IMR-90 (cell line): ENCODE data around the gene OR8J3. TPM values are rescaled to one million over a fixed set of nuclear protein-coding genes. Genes with fewer than 3 reads are reported as not detected.

ENCODE experiments used
- ATAC-seq: fragments of 200-7000 bp; cut with Tn5 transposase; 2 replicates; pipeline ENCODE4 v1.9.1; 2020; ENCODE audit warnings: low read depth, mild to moderate bottlenecking, moderate library complexity
- BruUV-seq: library from RNA; stranded (reverse); fragments of 400-500 nt; replicated peaks from 2 replicates; lab custom pipeline; 2021; lab: Mats Ljungman, UMichigan
- CTCF ChIA-PET: fragments of 300-600 bp; formaldehyde crosslinking; extraction: SDS; loops from one replicate; lab custom pipeline; 2021; ENCODE audit warnings: antibody characterized with exemption; lab: Yijun Ruan, JAX
- POLR2A ChIA-PET: fragments of 300-600 bp; sonication (Branson Sonifier 250); formaldehyde crosslinking; loops from one replicate; lab custom pipeline; 2022; ENCODE audit warnings: antibody characterized with exemption; ENCODE audit not compliant: unreplicated experiment; lab: Charles Lee
- DNase-seq: peaks from one replicate; pipeline ENCODE4 v3.0.0; 2013
- H2AFZ ChIP-seq: replicated peaks from 2 replicates; pipeline ENCODE3; 2013; ENCODE audit warnings: low read length, mild to moderate bottlenecking; ENCODE audit not compliant: poor library complexity
- H2AK5ac ChIP-seq: 2 replicates; pipeline ENCODE4 v1.6.1; 2013; ENCODE audit warnings: low read depth, low read length, inconsistent platforms
- H2AK9ac ChIP-seq: replicated peaks from 2 replicates; pipeline ENCODE3; 2013; ENCODE audit warnings: mild to moderate bottlenecking, low read depth, low read length, moderate library complexity; ENCODE audit not compliant: poor library complexity
- H2BK120ac ChIP-seq: 2 replicates; pipeline ENCODE4 v1.6.1; 2013; ENCODE audit warnings: low read depth, low read length, inconsistent platforms
- H2BK15ac ChIP-seq: 3 replicates; pipeline ENCODE4 v1.6.1; 2013; ENCODE audit warnings: low read depth, low read length, inconsistent platforms
- H2BK20ac ChIP-seq: 2 replicates; pipeline ENCODE4 v1.6.1; 2013; ENCODE audit warnings: low read depth, mild to moderate bottlenecking, inconsistent platforms, low read length, moderate library complexity
- H2BK5ac ChIP-seq: 2 replicates; pipeline ENCODE4 v1.6.1; 2013; ENCODE audit warnings: mild to moderate bottlenecking, low read depth, low read length, inconsistent platforms; ENCODE audit not compliant: poor library complexity, severe bottlenecking
- H3K14ac ChIP-seq: replicated peaks from 2 replicates; pipeline ENCODE4 v1.6.1; 2013; ENCODE audit warnings: low read depth, low read length, inconsistent platforms
- H3K18ac ChIP-seq: 2 replicates; pipeline ENCODE4 v1.6.1; 2013; ENCODE audit warnings: low read depth, low read length, control low read depth
- H3K23ac ChIP-seq: 2 replicates; pipeline ENCODE4 v1.6.1; 2013; ENCODE audit warnings: low read depth, low read length, inconsistent platforms
- H3K27ac ChIP-seq: 2 replicates; pipeline ENCODE4 v1.5.1; 2013; ENCODE audit warnings: mild to moderate bottlenecking, control low read depth, low read length; ENCODE audit not compliant: insufficient read depth
- H3K27me3 ChIP-seq: 2 replicates; pipeline ENCODE4 v1.6.1; 2013; ENCODE audit warnings: low read length; ENCODE audit not compliant: control insufficient read depth, insufficient read depth
- H3K36me3 ChIP-seq: 2 replicates; pipeline ENCODE4 v1.6.1; 2013; ENCODE audit warnings: low read length, mixed read lengths; ENCODE audit not compliant: control insufficient read depth, insufficient read depth
- H3K4ac ChIP-seq: 2 replicates; pipeline ENCODE4 v1.6.1; 2013; ENCODE audit warnings: low read depth, low read length, inconsistent platforms
- H3K4me1 ChIP-seq: 2 replicates; pipeline ENCODE4 v1.6.1; 2013; ENCODE audit warnings: low read length, mixed read lengths; ENCODE audit not compliant: control insufficient read depth, insufficient read depth
- H3K4me2 ChIP-seq: 2 replicates; pipeline ENCODE4 v1.6.1; 2013; ENCODE audit warnings: low read depth, mild to moderate bottlenecking, control low read depth, low read length, moderate library complexity
- H3K4me3 ChIP-seq: 2 replicates; pipeline ENCODE4 v1.5.1; 2013; ENCODE audit warnings: low read depth, mild to moderate bottlenecking, control low read depth, low read length, moderate library complexity; ENCODE audit not compliant: insufficient read depth
- H3K56ac ChIP-seq: 2 replicates; pipeline ENCODE4 v1.6.1; 2013; ENCODE audit warnings: low read length, inconsistent platforms; ENCODE audit not compliant: insufficient read depth; ENCODE audit errors: extremely low read depth
- H3K79me1 ChIP-seq, 2 experiments: 2 replicates each; pipeline ENCODE4 v1.6.1; 2013; ENCODE audit warnings: low read length in 2 of 2, inconsistent platforms in 1 of 2, low read depth in 1 of 2
- H3K9ac ChIP-seq: 2 replicates; pipeline ENCODE4 v1.6.1; 2013; ENCODE audit warnings: low read depth, low read length, control low read depth
- H3K9me1 ChIP-seq: 2 replicates; pipeline ENCODE4 v1.6.1; 2013; ENCODE audit warnings: low read length, inconsistent platforms; ENCODE audit not compliant: insufficient read depth
- H3K9me3 ChIP-seq: 2 replicates; pipeline ENCODE4 v1.6.1; 2013; ENCODE audit warnings: low read length; ENCODE audit not compliant: control insufficient read depth, insufficient read depth
- H4K20me1 ChIP-seq: 2 replicates; pipeline ENCODE4 v1.6.1; 2013; ENCODE audit warnings: low read length, inconsistent platforms; ENCODE audit not compliant: insufficient read depth
- H4K5ac ChIP-seq: 2 replicates; pipeline ENCODE4 v1.6.1; 2013; ENCODE audit warnings: mild to moderate bottlenecking, low read depth, low read length, control low read depth
- H4K8ac ChIP-seq, 2 experiments: 2 replicates each; pipeline ENCODE4 v1.6.1; 2013; ENCODE audit warnings: low read depth in 2 of 2, low read length in 2 of 2, control low read depth in 1 of 2, inconsistent platforms in 1 of 2
- H4K91ac ChIP-seq: 2 replicates; pipeline ENCODE4 v1.6.1; 2013; ENCODE audit warnings: low read depth, low read length, inconsistent platforms; ENCODE audit not compliant: insufficient read depth
- CEBPB ChIP-seq: IDR thresholded peaks from 2 replicates; pipeline ENCODE4 v1.6.1; 2012; ENCODE audit warnings: low read depth, low read length, improper control_type of control experiment
- CHD1 ChIP-seq: IDR thresholded peaks from 2 replicates; pipeline ENCODE4 v1.6.1; 2012; ENCODE audit warnings: low read depth, low read length, improper control_type of control experiment
- MAFK ChIP-seq: IDR thresholded peaks from 2 replicates; pipeline ENCODE4 v1.6.1; 2012; ENCODE audit warnings: low read depth, low read length, improper control_type of control experiment
- MAZ ChIP-seq: IDR thresholded peaks from 2 replicates; pipeline ENCODE4 v1.6.1; 2012; ENCODE audit warnings: low read depth, mild to moderate bottlenecking, low read length, improper control_type of control experiment, moderate library complexity, borderline replicate concordance
- NFE2L2 ChIP-seq: fragments of 150-350 bp; IDR thresholded peaks from 2 replicates; pipeline ENCODE4 v1.6.1; 2016; ENCODE audit warnings: low read depth, mild to moderate bottlenecking, low read length
- WGBS, 2 experiments: methylation state at CpG; one replicate each; pipeline versions ENCODE4 v1.1.5 to v1.1.7; 2013; ENCODE audit warnings: missing lambda C conversion rate in 2 of 2; ENCODE audit not compliant: insufficient read length in 1 of 2; ENCODE audit errors: extremely low coverage in 2 of 2; 5-methylcytosine and 5-hydroxymethylcytosine counted together
- dilution Hi-C: fragments of 300-500 bp; cut with HindIII; formaldehyde crosslinking; loops from one replicate; pipeline ENCODE4 v1.14.3; 2018; ENCODE audit warnings: low sequenced_read_pairs; ENCODE audit not compliant: unreplicated experiment
- in situ Hi-C: fragments of 300-500 bp; cut with MboI; formaldehyde crosslinking; loops from 3 replicates; pipeline ENCODE4 v1.14.3; 2019; ENCODE audit warnings: low sequenced_read_pairs, inconsistent platforms, mixed read lengths
- intact Hi-C: fragments of 100-400 bp; cut with micrococcal nuclease; formaldehyde crosslinking; loops from 2 replicates; pipeline ENCODE4 v1.10.0; 2022
- polyA plus RNA-seq, 3 experiments: library from polyadenylated mRNA; depleted of rRNA; stranded (reverse); fragments of >200 nt; gene quantifications; 2 replicates each; pipeline ENCODE4 v1.2.3, GENCODE V29; 2012; ENCODE audit warnings: low replicate concordance in 1 of 3
- total RNA-seq: library from RNA; depleted of rRNA; stranded (reverse); fragments of >200 nt; gene quantifications from 2 replicates; pipeline ENCODE4 v1.2.3, GENCODE V29; 2012

OR8J3 gene
- total and polyA plus RNA-seq, 2 of the 4 experiments (the other 2 are of a cell fraction): not detected

DNA sequence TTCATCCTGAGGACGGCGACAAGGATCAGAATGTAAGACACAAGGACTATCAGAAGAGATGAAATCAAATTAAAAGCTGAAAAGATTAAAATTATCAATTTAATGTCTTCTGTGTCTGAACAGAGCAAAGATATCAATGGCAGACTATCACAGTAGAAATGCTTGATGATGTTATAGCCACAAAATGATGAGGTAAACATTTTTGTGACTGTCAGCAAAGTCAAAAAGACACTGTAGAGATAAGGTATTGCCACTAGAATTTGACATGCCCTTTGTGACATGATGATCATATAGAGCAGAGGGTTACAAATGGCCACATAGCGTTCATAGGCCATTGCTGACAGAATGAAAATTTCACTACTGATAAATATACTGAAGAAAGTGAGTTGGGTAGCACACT, 48.6 kb upstream of the OR8J3 start:
- intact Hi-C loops: no loop called here
- H2BK120ac ChIP-seq: no peak overlapping the region
- no peaks in the 10 kb centered on the region for H3K79me1 ChIP-seq
- H2BK15ac ChIP-seq: no peak overlapping the region
- no peaks in the 10 kb centered on the region for H4K20me1 ChIP-seq
- no peak for TF ChIP-seq CHD1
- no peak for TF ChIP-seq MAZ
- no peak for TF ChIP-seq CEBPB
- TF ChIP-seq NFE2L2: no peak
- TF ChIP-seq MAFK: peak; percentile 60; the same call in 1 of the 2 replicates
- H3K27ac ChIP-seq: no peak overlapping the region
- H4K91ac ChIP-seq: no peak overlapping the region
- no peaks in the 10 kb centered on the region for H3K27me3 ChIP-seq
- no peaks in the 10 kb centered on the region for H3K9me1 ChIP-seq
- H3K4ac ChIP-seq: no peak overlapping the region
- no peak overlapping the region for H3K4me2 ChIP-seq
- no peak overlapping the region for H3K56ac ChIP-seq
- ATAC-seq: no peak
- no peak overlapping the region for H3K4me3 ChIP-seq
- no peaks in the 10 kb centered on the region for H3K4me1 ChIP-seq
- POLR2A ChIA-PET: no interaction called here
- DNase-seq: no peak
- H3K14ac ChIP-seq: no peak overlapping the region
- H3K9me3 ChIP-seq: 0 out of 2 replicates have a peak, but pooled peaks cover 1% of the 10 kb centered on the region
- H4K5ac ChIP-seq: no peak overlapping the region
- WGBS, 2 experiments: no CpG with 5 or more reads among the region's 3 CpGs
- dilution Hi-C loops: no loop called here
- CTCF ChIA-PET: no interaction called here
- H3K23ac ChIP-seq: no peak overlapping the region
- in situ Hi-C loops: no loop called here
- no peaks in the 10 kb centered on the region for H3K36me3 ChIP-seq
- no peak overlapping the region for H3K9ac ChIP-seq
- no peak overlapping the region for H2BK20ac ChIP-seq
- no peak overlapping the region for H3K18ac ChIP-seq
- H2AK9ac ChIP-seq: no peak overlapping the region
- H2AK5ac ChIP-seq: no peak overlapping the region
- H2AFZ ChIP-seq: no peak overlapping the region
- BruUV-seq: no TSS peak
- no peak overlapping the region for H2BK5ac ChIP-seq
- H4K8ac ChIP-seq: no peak overlapping the region
